HL-60 (cell line): ENCODE results near the gene STRIP2.

Source experiments
- CTCF ChIP-seq: IDR thresholded peaks from one replicate; pipeline ENCODE4 v1.5.1; 2011; ENCODE audit warnings: low read length, control low read depth, inconsistent platforms; ENCODE audit not compliant: insufficient read depth
- POLR2AphosphoS5 ChIP-seq: IDR thresholded peaks from 2 replicates; pipeline ENCODE4 v1.6.1; 2012; ENCODE audit warnings: low read depth

- TF ChIP-seq POLR2AphosphoS5 (no peak), CTCF (no peak)
These were observed 32.8 kb upstream of the STRIP2 start for GRCh38 chr7:129401228-129401966.
